Karpas-422 (cell line): ENCODE data around the gene BPTF. TPM values are rescaled to one million over a fixed set of nuclear protein-coding genes. Genes with fewer than 3 reads are reported as not detected.
"Not testable (repeated sequence)": the region's sequence is repeated elsewhere in the genome, so short reads cannot be mapped to it uniquely, and the experiment has no call there.

Experiments
- DNase-seq: peaks from one replicate; pipeline ENCODE4 v3.0.0-alpha.2; 2015
- H2AFZ ChIP-seq: fragments of 200-600 bp; sonication (generic); 2 replicates; pipeline ENCODE4 v1.6.1; 2014; ENCODE audit warnings: antibody characterized with exemption, low read length, mixed read lengths
- H3K27ac ChIP-seq: fragments of 200-600 bp; sonication (generic); 2 replicates; pipeline ENCODE4 v1.5.1; 2014; ENCODE audit warnings: mild to moderate bottlenecking, low read length, moderate library complexity
- H3K27me3 ChIP-seq: fragments of 200-600 bp; sonication (generic); 2 replicates; pipeline ENCODE4 v1.6.1; 2014; ENCODE audit warnings: low read length, mixed read lengths
- H3K36me3 ChIP-seq: fragments of 200-600 bp; sonication (generic); 2 replicates; pipeline ENCODE4 v1.6.1; 2014; ENCODE audit warnings: low read length, mixed read lengths; ENCODE audit not compliant: insufficient read depth
- H3K4me1 ChIP-seq: fragments of 200-600 bp; sonication (generic); 2 replicates; pipeline ENCODE4 v1.6.1; 2014; ENCODE audit warnings: mild to moderate bottlenecking, low read length, mixed read lengths
- H3K4me2 ChIP-seq: fragments of 200-600 bp; sonication (generic); 2 replicates; pipeline ENCODE4 v1.6.1; 2014; ENCODE audit warnings: low read length, low read depth, mild to moderate bottlenecking; ENCODE audit not compliant: poor library complexity, severe bottlenecking
- H3K4me3 ChIP-seq: fragments of 200-600 bp; sonication (generic); 2 replicates; pipeline ENCODE4 v1.5.1; 2014; ENCODE audit warnings: mild to moderate bottlenecking, antibody characterized with exemption, low read length, mixed read lengths
- H3K79me2 ChIP-seq: fragments of 200-600 bp; sonication (generic); 2 replicates; pipeline ENCODE4 v1.6.1; 2014; ENCODE audit warnings: mild to moderate bottlenecking, low read length, mixed read lengths
- H3K9ac ChIP-seq: fragments of 200-600 bp; sonication (generic); 2 replicates; pipeline ENCODE4 v1.6.0; 2014; ENCODE audit warnings: low read length
- H3K9me2 ChIP-seq: fragments of 200-600 bp; sonication (generic), shearing (Covaris generic); replicated peaks from 2 replicates; pipeline ENCODE4 v1.6.0; 2014; ENCODE audit warnings: mild to moderate bottlenecking, low read length, moderate library complexity; ENCODE audit not compliant: insufficient read depth
- H3K9me3 ChIP-seq: fragments of 300-700, 200-600 bp; sonication (generic); 2 replicates; pipeline ENCODE4 v1.6.1; 2014; ENCODE audit warnings: low read length, mixed read lengths
- H4K20me1 ChIP-seq: fragments of 200-600 bp; sonication (generic); 2 replicates; pipeline ENCODE4 v1.6.1; 2014; ENCODE audit warnings: mild to moderate bottlenecking, antibody characterized with exemption, low read length, low read depth; ENCODE audit not compliant: insufficient read depth
- small RNA-seq: library from RNA; depleted of rRNA; stranded (forward); fragments of <200 nt; gene quantifications from one replicate; pipeline ENCODE3, GENCODE V24; 2014
- total RNA-seq: library from RNA; depleted of rRNA; stranded (reverse); fragments of >200 nt; shearing (Covaris generic); gene quantifications from 2 replicates; pipeline ENCODE4 v1.2.3, GENCODE V29; 2014; ENCODE audit warnings: low replicate concordance; rRNA removed

BPTF gene
- total RNA-seq, 1 experiment from 2014 or later = 310 TPM

DNA sequence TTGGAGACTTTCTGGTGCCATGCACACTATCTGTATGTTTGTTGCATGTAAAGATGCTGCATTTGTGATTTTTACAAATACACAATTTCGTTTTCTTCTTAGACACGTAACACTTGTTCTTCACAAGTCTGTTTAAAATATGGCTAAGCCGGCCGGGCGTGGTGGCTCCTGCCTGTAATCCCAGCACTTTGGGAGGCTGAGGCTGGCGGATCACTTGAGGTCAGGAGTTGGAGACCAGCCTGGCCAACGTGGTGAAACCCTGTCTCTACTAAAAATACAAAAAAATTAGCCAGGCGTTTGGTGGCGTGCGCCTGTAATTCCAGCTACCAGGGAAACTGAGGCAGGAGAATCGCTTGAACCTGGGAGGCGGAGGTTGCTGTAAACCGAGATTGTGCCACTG, 195.5 kb downstream of the BPTF start:
- not testable (repeated sequence) for H3K36me3 ChIP-seq, H4K20me1 ChIP-seq, H3K9me2 ChIP-seq, DNase-seq, H3K27ac ChIP-seq, H3K27me3 ChIP-seq, H3K9me3 ChIP-seq, H3K79me2 ChIP-seq
- Histone ChIP-seq H3K4me3 (peak overlapping the region; percentile 78), H3K4me2 (peak overlapping the region; percentile 91), H2AFZ (peak overlapping the region; percentile 96), H3K9ac (peak overlapping the region; percentile 82), H3K4me1 (peaks cover 22% of the 10 kb centered on the region)

DNA sequence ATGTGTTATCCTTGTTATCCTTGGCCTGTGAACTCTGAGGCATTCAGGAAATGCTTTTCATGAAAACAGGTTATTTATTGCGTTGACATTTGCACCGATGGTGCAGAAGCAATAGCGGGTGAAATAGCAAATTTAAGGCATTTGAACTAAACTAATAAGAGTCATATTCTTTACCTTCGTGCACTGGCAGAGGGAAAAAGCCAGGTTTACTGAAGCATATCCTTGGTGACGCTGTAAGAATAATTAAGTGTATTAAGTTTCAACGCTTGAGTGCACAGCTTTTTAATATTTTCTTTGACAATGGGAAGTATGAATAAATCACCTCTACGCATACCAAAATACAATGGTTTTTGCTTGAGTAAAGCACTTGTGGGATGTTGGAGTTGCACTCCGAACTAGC, 196.7 kb downstream of the BPTF start:
- no peak overlapping the region for H3K9ac ChIP-seq
- no peak overlapping the region for H2AFZ ChIP-seq
- H3K4me2 ChIP-seq = no peak overlapping the region
- H3K4me3 ChIP-seq = no peak overlapping the region
- no peaks in the 10 kb centered on the region for H3K36me3 ChIP-seq
- H4K20me1 ChIP-seq = no peaks in the 10 kb centered on the region
- H3K27me3 ChIP-seq = no peaks in the 10 kb centered on the region
- H3K27ac ChIP-seq = no peak overlapping the region
- no peaks in the 10 kb centered on the region for H3K9me3 ChIP-seq
- peaks cover 22% of the 10 kb centered on the region for H3K4me1 ChIP-seq
- no peaks in the 10 kb centered on the region for H3K9me2 ChIP-seq
- H3K79me2 ChIP-seq = no peaks in the 10 kb centered on the region
- no peak for DNase-seq

DNA sequence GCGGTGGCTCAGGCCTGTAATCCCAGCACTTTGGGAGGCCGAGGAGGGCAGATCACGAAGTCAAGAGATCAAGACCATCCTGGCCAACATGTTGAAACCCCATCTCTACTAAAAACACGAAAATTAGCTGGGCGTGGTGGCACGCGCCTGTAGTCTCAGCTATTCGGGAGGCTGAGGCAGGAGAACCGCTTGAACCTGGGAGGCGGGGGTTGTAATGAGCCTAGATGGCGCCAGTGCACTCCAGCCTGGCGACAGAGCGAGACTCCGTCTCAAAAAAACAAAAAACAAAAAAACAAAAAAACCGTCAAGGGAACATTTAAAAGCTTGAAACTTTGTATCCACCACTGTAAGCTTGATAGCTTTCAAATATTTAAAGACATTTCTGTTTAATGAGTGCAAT, 197.2 kb downstream of the BPTF start:
- not testable (repeated sequence) for H3K4me2 ChIP-seq, H3K27ac ChIP-seq, H3K9me2 ChIP-seq, H3K4me3 ChIP-seq, DNase-seq, H3K9ac ChIP-seq, H3K36me3 ChIP-seq, H3K27me3 ChIP-seq, H2AFZ ChIP-seq, H4K20me1 ChIP-seq, H3K9me3 ChIP-seq, H3K79me2 ChIP-seq
- H3K4me1 ChIP-seq = peaks cover 22% of the 10 kb centered on the region

DNA sequence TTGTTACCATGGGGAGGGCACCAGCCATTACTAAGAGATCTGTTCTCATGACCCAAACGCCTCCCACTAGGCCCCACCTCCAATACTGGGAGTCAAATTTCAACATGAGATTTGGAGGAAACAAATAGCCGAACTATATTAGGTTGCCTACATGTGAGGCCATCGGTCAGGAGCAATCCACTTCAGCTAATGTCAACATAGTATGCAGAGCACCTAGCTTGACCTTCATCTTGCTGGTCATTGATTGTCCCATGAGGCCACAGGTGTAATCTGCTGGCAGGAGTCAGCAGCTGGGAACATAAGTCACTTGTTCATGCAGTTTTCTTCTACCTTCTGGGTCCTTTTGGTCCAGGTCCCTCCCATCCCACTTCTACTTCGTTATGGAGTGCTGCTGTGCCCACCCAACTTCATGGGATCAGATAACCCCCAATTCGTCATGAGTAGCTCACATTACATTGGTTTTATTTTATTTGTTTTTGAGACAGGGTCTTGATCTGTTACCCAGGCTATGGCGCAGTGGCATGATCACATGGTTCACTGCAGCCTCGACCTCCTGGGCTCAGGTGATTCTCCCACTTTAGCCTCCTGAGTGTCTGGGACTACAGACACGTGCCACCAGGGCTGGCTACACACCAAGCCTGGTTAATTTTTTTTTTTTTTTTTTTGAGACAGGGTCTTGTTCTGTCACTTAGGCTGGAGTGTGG, 204.4 kb downstream of the BPTF start:
- no peak for DNase-seq
- H3K27ac ChIP-seq = no peak overlapping the region
- no peak overlapping the region for H2AFZ ChIP-seq
- no peaks in the 10 kb centered on the region for H4K20me1 ChIP-seq
- no peaks in the 10 kb centered on the region for H3K36me3 ChIP-seq
- H3K9ac ChIP-seq = no peak overlapping the region
- no peaks in the 10 kb centered on the region for H3K27me3 ChIP-seq
- no peak overlapping the region for H3K4me3 ChIP-seq
- H3K4me2 ChIP-seq = no peak overlapping the region
- H3K79me2 ChIP-seq = no peaks in the 10 kb centered on the region
- peaks cover 13% of the 10 kb centered on the region for H3K4me1 ChIP-seq
- H3K9me2 ChIP-seq = no peaks in the 10 kb centered on the region
- H3K9me3 ChIP-seq = no peaks in the 10 kb centered on the region

Small RNA genes within 50 kb of the gene (small RNA-seq; reads per million reads assigned to genes)
- not detected for gene RN7SL622P

Other genes starting within 250 kb of the BPTF start
- gene NOL11, start 107.6 kb upstream of the BPTF start, total RNA-seq = 30.1 and 54.1 TPM in 2 replicates
- gene C17orf58, start 171.0 kb downstream of the BPTF start, total RNA-seq = 51.0 and 52.9 TPM in 2 replicates
- gene KPNA2, start 210.2 kb downstream of the BPTF start, total RNA-seq = 144 and 170 TPM in 2 replicates